HepG2 (cell line): ENCODE results near the gene OPRL1.

Experiments
- BRD4 ChIP-seq: sonication (generic); formaldehyde crosslinking; IDR thresholded peaks from 2 replicates; pipeline ENCODE4 v1.4.0; 2020; ENCODE audit warnings: missing genetic modification reagents
- KAT7 ChIP-seq: IDR thresholded peaks from 2 replicates; pipeline ENCODE4 v1.6.1; 2018; ENCODE audit warnings: borderline replicate concordance, missing compliant biosample characterization
- MAFF ChIP-seq: IDR thresholded peaks from 2 replicates; pipeline ENCODE4 v1.6.1; 2011; ENCODE audit warnings: low read depth, low read length, improper control_type of control experiment
- PCBP2 ChIP-seq: fragments of 200-400 bp; formaldehyde crosslinking; optimal IDR thresholded peaks from 2 replicates; pipeline ENCODE3; 2018; ENCODE audit warnings: low read length, low read depth; ENCODE audit not compliant: poor library complexity, severe bottlenecking
- TCF12 ChIP-seq, 2 experiments: fragments of 450-650 bp in 1 of 2; sonication (generic) in 1 of 2; formaldehyde crosslinking in 1 of 2; IDR thresholded peaks; 2 replicates each; pipeline versions ENCODE4 v1.6.1 to v1.8.0; 2017 to 2022; ENCODE audit warnings: antibody characterized with exemption in 1 of 2, mild to moderate bottlenecking in 1 of 2, missing genetic modification reagents in 1 of 2, moderate library complexity in 1 of 2
- ZFAT ChIP-seq: sonication (generic); formaldehyde crosslinking; conservative IDR thresholded peaks from 2 replicates; pipeline ENCODE4 v1.8.1; 2023; ENCODE audit warnings: missing genetic modification reagents, inconsistent platforms
- ZKSCAN1 ChIP-seq: fragments of 150-350 bp; IDR thresholded peaks from 2 replicates; pipeline ENCODE4 v1.6.1; 2014; ENCODE audit warnings: low read length
- ZNF280D ChIP-seq: sonication (generic); formaldehyde crosslinking; IDR thresholded peaks from 2 replicates; pipeline ENCODE4 v1.5.1; 2020; ENCODE audit warnings: mild to moderate bottlenecking, missing genetic modification reagents
- ZNF33A ChIP-seq: sonication (generic); formaldehyde crosslinking; IDR thresholded peaks from 2 replicates; pipeline ENCODE4 v1.5.1; 2020; ENCODE audit warnings: missing genetic modification reagents, mild to moderate bottlenecking, moderate library complexity, borderline replicate concordance
- TF ChIP-seq, protein P1 (sequence below): sonication (generic); formaldehyde crosslinking; IDR thresholded peaks from 2 replicates; pipeline ENCODE4 v1.4.0; 2020; ENCODE audit warnings: missing genetic modification reagents
- TF ChIP-seq, protein P2 (sequence below), 2 experiments: IDR thresholded peaks; 2 replicates each; pipeline ENCODE4 v1.6.1; 2011 to 2012; ENCODE audit warnings: low read length in 2 of 2, borderline replicate concordance in 1 of 2, low read depth in 1 of 2, mild to moderate bottlenecking in 1 of 2, moderate library complexity in 1 of 2

GRCh38 chr20:64107736-64108457, 28.0 kb downstream of the OPRL1 start:
- TF ChIP-seq ZFAT (CRISPR knock-in tag) (no peak), BRD4 (CRISPR knock-in tag) (no peak), KAT7 (no peak), ZNF33A (no peak), PCBP2 (no peak), ZKSCAN1 (no peak), MAFF (no peak), TCF12 (IDR thresholded peaks at IDR 0.05) (no peak), TCF12 (CRISPR knock-in tag; IDR thresholded peaks at IDR 0.05) (no peak), ZNF280D (no peak)
- TF ChIP-seq, protein P1, sequence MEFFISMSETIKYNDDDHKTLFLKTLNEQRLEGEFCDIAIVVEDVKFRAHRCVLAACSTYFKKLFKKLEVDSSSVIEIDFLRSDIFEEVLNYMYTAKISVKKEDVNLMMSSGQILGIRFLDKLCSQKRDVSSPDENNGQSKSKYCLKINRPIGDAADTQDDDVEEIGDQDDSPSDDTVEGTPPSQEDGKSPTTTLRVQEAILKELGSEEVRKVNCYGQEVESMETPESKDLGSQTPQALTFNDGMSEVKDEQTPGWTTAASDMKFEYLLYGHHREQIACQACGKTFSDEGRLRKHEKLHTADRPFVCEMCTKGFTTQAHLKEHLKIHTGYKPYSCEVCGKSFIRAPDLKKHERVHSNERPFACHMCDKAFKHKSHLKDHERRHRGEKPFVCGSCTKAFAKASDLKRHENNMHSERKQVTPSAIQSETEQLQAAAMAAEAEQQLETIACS (CRISPR knock-in tag) = no peak
- TF ChIP-seq, protein P2, sequence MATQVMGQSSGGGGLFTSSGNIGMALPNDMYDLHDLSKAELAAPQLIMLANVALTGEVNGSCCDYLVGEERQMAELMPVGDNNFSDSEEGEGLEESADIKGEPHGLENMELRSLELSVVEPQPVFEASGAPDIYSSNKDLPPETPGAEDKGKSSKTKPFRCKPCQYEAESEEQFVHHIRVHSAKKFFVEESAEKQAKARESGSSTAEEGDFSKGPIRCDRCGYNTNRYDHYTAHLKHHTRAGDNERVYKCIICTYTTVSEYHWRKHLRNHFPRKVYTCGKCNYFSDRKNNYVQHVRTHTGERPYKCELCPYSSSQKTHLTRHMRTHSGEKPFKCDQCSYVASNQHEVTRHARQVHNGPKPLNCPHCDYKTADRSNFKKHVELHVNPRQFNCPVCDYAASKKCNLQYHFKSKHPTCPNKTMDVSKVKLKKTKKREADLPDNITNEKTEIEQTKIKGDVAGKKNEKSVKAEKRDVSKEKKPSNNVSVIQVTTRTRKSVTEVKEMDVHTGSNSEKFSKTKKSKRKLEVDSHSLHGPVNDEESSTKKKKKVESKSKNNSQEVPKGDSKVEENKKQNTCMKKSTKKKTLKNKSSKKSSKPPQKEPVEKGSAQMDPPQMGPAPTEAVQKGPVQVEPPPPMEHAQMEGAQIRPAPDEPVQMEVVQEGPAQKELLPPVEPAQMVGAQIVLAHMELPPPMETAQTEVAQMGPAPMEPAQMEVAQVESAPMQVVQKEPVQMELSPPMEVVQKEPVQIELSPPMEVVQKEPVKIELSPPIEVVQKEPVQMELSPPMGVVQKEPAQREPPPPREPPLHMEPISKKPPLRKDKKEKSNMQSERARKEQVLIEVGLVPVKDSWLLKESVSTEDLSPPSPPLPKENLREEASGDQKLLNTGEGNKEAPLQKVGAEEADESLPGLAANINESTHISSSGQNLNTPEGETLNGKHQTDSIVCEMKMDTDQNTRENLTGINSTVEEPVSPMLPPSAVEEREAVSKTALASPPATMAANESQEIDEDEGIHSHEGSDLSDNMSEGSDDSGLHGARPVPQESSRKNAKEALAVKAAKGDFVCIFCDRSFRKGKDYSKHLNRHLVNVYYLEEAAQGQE (IDR thresholded peaks at IDR 0.05; ENCODE audit: borderline replicate concordance in 1 of 2, low read depth in 1 of 2, low read length in 2 of 2) = no peak
